HG03097 (cell line): Measurements from ENCODE around the gene MS4A10.

Experiments used
- ATAC-seq: cut with Tn5 transposase; IDR thresholded peaks from one replicate; pipeline ENCODE4 v1.9.1; 2021; ENCODE audit not compliant: unreplicated experiment, low FRiP score

The MS4A10 gene

GRCh38 chr11:60785806-60786361, 751 bp downstream of the MS4A10 start:
- ATAC-seq = no peak

- ATAC-seq = no peak
Observed at GRCh38 chr11:60786811-60787567, 1.9 kb downstream of the MS4A10 start.

DNA sequence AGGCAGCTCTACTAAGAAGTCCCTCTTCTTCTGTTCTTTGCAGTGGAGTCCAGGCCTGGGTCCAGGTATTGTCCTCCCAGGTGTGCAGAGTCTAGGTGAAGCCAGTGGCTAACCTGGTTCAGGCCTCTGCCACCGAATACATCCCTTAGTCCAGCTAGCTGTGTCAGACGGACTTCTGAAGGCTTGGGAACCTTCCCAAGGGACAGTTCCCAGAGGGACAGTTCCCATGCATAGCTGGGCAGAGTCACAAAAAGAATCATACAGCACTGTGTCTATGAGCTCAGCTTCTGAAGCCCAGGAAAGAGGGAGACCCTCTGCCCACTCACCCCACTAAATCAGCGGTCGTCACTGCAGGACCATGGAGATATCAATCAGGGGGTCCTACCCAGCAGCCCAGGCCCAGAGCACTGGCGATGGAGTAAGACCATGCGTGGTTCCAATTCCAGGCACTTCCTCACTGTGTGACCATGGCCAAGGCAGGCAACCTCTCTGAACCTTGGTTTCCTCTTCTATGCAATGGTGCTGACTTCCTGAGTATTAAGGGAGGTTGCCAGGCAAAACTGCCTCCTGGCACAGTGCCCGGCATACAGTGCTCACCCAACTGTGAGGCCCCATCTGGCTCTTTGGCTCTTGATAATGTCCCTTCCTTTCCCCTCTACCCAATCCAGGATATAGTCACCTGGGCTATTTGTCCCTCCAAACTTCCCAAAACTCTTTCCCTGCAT, 3.4 kb downstream of the MS4A10 start:
- ATAC-seq = no peak

- ATAC-seq = no peak
Observed at GRCh38 chr11:60790726-60791125, 5.6 kb downstream of the MS4A10 start.

DNA sequence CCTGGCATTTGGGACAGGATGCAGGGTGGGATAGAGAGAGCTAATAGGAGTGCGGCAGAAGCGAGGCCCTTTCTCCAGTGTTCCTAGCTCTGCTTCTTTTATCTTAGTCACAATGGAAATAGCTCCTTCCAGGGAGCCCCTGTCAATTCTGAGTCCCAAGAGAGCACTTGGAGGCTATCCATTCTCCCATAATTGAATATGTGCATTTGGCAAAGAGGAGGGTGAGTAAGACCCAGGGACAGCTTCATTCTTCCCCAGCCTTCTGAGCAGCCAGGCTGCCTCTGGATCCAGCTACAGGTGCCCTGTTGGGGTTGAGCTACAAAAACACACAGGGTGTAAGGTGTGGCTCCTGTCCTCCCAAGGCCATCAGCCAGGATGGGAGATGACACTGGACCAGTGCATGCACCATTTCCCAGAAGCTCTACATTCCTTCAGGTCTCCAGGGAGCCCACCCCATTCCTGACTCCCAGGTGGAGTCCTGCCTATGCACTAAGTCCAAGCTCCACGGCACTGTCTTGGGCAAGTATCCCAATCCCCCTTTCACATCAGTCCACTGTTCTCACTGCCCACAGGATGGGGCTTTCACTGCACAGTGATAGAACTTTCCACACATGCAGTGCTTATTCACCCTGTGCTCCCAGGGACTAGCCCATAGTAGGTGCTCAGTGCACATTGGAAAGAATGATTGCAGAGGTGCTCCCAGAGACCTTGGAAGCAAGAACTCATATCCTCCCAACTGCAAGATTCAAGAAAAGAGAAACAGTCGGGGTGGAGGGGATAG, 6.2 kb downstream of the MS4A10 start:
- no peak for ATAC-seq

DNA sequence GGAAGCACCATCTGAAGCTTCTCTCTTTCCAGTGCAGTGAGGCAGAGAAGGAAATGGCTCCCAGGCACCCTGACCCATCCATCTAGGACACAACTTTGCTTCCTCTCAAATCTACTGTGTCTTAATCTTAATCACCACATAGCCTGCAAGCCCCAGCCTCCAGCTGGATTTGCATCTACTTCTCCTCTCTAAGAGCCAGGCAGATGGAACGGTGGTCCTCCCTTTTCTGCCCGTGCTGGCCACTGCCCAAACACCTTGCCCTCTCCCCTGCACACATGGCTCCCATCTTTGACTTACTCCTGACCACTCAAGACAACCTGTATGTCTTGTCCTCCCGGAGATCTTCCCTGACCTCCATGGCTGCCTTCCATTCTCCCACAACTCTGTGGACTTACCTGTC, 7.4 kb downstream of the MS4A10 start:
- no peak for ATAC-seq

DNA sequence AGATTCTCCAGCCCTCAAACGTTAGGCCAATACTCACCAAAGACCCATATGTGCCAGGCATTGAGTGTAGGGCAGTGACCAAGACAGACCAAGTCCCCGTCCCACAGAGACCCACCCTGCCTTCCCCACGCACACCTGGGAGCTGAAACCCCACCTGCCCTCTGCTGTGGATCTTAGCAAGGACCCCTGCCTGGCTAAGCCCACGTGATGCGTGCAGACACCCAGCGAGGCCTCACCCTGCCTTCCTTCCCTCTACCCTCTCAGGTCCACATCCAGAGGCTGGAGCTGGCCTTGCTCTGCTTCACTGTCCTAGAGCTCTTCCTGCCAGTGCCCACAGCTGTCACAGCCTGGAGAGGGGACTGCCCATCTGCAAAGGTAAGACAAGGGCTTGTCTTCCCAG, 10.2 kb downstream of the MS4A10 start:
- ATAC-seq = no peak

DNA sequence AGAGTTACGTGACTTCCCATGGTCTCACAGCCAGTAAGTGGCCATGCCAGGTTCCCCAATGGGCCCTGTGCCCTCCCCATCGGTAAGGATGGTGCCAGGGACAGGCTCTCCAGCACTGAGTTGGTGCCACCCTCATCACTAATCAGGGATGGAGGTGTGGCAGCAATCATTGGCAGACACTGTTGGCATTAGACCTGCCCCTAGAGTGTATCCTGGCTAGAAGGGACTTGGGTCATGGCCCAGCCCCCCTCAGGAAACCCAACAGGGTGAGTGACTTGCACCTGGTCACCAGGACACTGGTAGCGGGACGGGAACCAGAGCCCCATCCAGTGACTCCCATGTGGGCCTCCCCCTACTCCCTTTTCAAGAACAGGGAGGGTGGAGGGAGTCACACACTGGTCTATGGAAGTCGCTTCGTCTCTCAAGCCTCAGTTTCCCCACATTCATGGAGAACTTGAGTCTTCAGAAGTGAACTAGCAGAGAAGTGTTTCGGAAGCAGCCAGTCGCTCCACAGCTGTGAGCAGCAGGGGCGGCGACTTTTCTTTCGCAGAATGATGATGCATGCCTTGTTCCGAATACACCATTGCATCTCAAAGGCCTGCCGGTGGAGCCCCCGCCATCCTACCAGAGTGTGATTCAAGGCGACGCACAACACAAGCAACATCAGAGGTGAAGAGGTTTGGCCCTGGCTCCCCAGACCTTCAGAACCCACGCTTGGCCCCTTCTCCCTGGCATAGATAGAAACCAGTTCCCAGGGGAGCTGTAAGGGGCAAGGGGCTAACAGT, 12.9 kb downstream of the MS4A10 start:
- ATAC-seq = no peak

DNA sequence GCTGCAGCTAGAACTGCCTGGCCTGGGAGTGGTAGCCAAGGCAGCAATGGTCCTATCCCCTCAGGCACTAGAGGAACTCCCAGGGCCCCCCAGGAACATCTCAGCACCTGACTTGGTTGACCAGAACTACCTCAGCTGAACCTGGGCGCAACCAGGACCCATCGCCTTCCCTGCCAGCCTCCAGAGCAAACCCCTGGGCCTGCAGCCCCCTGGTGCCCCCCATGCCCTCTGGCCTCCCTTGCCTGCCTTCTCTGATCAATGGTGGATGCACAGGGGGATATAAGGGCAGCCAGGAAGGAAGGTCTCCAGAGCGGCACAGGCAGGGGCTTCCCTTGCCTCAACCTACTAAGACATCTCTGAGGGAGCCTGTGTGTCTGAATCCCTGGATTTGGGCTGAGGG, 13.5 kb downstream of the MS4A10 start:
- no peak for ATAC-seq

DNA sequence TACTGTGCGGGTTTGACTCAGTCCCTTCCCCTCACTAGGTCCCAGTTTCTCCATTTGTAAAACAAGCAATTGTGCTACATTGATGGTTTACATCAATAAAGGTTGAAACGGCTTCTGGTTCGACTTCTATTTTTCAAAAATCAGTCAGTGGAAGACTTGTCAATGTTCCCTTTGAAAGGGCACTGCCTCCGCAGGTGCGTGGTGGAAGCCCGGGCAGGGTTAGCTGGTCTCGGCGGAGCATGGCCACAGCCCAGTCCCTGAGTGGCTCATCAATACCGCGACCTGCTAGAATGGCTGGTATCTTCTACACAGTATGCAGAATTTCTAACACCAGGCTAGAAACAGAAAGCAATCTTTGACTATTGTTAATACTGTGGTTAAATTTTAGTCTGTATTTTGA, 16.1 kb downstream of the MS4A10 start:
- ATAC-seq = no peak

DNA sequence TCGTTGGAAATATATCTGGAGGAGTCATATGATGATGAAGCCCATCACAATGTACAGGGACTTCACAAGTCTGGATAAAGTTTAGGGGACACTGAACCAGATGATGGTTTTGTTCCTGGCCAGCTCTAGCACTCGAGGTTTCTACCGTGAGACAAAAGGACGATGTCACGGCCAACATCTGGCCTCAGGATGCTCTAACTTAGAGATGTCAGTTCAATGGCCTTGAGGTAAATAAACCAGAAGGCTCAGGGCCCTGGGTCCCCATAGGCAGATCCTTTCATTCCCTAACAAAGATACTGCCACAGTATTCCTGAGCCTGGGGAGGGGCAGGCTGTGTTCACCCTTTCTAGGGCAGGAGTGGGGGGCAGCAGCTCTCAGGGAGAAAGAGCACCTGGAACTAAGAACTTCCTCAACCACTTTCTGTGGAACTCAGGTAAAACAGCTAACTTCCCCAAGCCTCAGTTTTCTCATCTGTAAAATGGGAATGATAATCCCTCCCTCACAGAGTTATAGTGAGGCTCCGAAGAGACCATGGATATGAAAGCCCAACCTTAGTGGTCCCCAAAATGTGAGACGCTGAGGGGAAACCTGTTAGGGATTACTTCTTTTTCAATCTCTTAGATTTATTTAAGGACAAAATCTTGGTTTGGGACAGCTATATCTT, 18.3 kb downstream of the MS4A10 start:
- no peak for ATAC-seq

DNA sequence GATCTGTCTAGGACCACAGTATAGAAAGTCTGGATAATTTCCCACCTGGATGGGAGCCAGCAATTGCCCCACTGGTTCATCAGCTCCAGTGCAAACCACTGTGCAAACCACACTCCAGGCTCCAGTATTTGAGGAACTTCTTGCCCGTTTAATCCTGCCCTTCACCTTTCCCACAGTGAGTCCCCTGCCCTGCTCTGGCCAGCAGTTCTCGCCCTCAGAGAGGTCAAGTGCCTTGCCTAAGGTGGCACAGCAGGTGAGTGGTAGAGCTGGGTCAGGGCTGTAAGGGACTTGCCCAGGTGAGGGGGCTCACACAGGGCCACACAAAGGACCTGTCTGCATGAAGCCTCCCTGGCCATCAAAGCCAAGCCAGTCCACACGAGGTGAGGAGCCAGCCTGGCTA, 24.1 kb downstream of the MS4A10 start:
- no peak for ATAC-seq

GRCh38 chr11:60809691-60810090, 24.6 kb downstream of the MS4A10 start:
- ATAC-seq = no peak

- ATAC-seq = no peak
Observed at GRCh38 chr11:60810151-60810550, 25.0 kb downstream of the MS4A10 start.

GRCh38 chr11:60810569-60810968, 25.4 kb downstream of the MS4A10 start:
- ATAC-seq = no peak

DNA sequence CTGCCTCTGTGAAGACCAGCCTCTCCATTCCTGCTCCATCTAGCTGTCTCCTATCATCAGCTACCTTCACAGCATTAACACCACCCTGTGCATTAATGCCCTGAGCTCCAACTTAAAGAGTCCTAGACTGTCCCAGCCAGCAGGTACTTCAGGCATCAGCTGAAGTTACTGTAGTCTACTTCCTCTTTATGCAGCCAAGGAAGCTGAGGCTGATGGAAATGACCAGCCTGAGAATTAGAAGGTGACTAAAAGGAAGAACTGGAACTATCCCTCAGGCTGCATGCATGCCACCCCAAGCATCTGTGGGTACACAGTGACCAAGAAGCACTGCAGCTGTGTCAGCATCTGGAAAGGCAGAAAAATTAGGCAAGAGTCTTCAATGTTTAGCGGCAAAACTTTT, 28.2 kb downstream of the MS4A10 start:
- ATAC-seq = no peak

DNA sequence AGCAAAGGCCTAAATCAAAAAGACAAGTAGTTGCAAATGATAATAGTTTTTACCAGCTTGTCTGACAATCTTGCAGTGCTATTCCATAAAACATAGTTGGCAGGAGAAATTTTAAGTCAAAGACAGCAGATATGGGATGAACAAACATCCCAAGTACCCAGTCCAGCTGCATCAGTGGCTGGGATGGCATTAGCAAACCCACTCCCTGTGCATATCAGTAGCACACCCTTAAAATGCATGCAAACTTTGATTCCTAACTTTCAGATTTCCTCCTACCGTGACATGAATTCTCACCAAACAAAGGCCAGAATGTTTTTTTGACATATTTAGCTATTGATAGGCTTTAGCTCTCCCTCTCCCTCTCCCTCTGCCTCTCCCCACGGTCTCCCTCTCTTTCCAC, 29.0 kb downstream of the MS4A10 start:
- ATAC-seq = no peak

DNA sequence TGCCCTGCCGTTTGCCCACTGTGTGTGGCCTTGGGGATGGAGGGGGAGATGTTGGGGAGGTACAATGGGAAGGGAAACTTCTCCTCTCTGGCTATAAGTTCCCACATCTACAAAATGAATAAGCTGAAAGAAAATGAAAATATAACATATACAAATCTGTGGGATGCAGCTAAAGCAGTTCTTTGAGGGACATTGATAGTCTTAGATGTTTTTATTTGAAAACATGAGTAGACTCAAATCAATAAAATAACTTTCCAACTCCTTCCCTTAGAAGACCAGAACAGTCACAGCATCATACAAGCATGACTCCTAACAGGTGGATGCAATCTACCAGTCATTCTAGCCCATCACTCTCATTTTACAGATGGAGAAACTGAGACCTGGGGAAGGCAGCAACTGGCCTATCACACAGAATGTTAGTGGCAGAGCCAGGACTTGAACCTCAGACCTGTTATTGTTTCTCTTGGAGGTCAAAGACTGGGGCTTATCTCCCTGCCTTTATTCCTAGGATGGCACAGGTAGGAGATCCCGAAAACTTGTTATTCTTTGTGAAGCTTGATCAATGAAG, 31.5 kb downstream of the MS4A10 start:
- ATAC-seq = no peak

- ATAC-seq = no peak
Observed at GRCh38 chr11:60818057-60818456, 32.9 kb downstream of the MS4A10 start.
